GM23338 (cell line): ENCODE results near the gene GRID1.

Source experiments
- CREB1 ChIP-seq: fragments of 250-450 bp; sonication (Bioruptor Pico); IDR thresholded peaks from 2 replicates; pipeline ENCODE4 v1.5.0; 2020; ENCODE audit warnings: low read depth, mild to moderate bottlenecking, moderate library complexity
- CTCF ChIP-seq, 2 experiments: fragments of 200-600 bp in 1 of 2; sonication (generic) in 1 of 2; conservative IDR thresholded peaks; 2 replicates each; pipeline versions ENCODE4 v1.5.1 to v1.6.1; 2016 to 2017; ENCODE audit warnings: antibody characterized with exemption in 2 of 2, low read depth in 2 of 2, mild to moderate bottlenecking in 2 of 2, moderate library complexity in 1 of 2
- ETS1 ChIP-seq: IDR thresholded peaks from 2 replicates; pipeline ENCODE4 v1.6.1; 2016; ENCODE audit warnings: antibody characterized with exemption
- EZH2 ChIP-seq: fragments of 200-600 bp; sonication (generic); IDR thresholded peaks from one replicate; pipeline ENCODE4 v1.8.0; 2017; ENCODE audit warnings: antibody characterized with exemption, mild to moderate bottlenecking, low read depth; ENCODE audit not compliant: unreplicated experiment
- EZH2phosphoT487 ChIP-seq: fragments of 200-600 bp; sonication (generic); IDR thresholded peaks from one replicate; pipeline ENCODE4 v1.8.1; 2018; ENCODE audit warnings: antibody characterized with exemption; ENCODE audit not compliant: unreplicated experiment
- JUNB ChIP-seq: IDR thresholded peaks from one replicate; pipeline ENCODE4 v1.6.1; 2016; ENCODE audit warnings: antibody characterized with exemption; ENCODE audit not compliant: unreplicated experiment
- NANOG ChIP-seq: IDR thresholded peaks from 2 replicates; pipeline ENCODE4 v1.6.1; 2016; ENCODE audit warnings: antibody characterized with exemption, borderline replicate concordance
- POLR2AphosphoS5 ChIP-seq: IDR thresholded peaks from 2 replicates; pipeline ENCODE4 v1.6.1; 2016; ENCODE audit warnings: antibody characterized with exemption, low read depth
- REST ChIP-seq: IDR thresholded peaks from one replicate; pipeline ENCODE4 v1.6.1; 2018; ENCODE audit warnings: antibody characterized with exemption; ENCODE audit not compliant: unreplicated experiment
- ZNF114 ChIP-seq: fragments of 250-450 bp; sonication (Bioruptor Pico); IDR thresholded peaks from 2 replicates; pipeline ENCODE4 v1.5.0; 2020; ENCODE audit warnings: mild to moderate bottlenecking, moderate library complexity
- ZNF331 ChIP-seq: fragments of 250-450 bp; sonication (Bioruptor Pico); IDR thresholded peaks from 2 replicates; pipeline ENCODE4 v1.5.0; 2020; ENCODE audit warnings: low read depth, mild to moderate bottlenecking, moderate library complexity
- ZNF462 ChIP-seq: fragments of 250-450 bp; sonication (Bioruptor Pico); IDR thresholded peaks from 2 replicates; pipeline ENCODE4 v1.5.0; 2020; ENCODE audit warnings: mild to moderate bottlenecking, moderate library complexity

GRCh38 chr10:86357676-86358075 is 8.9 kb downstream of the GRID1 start:
- TF ChIP-seq CTCF (conservative IDR thresholded peaks at IDR 0.05; ENCODE audit: low read depth in 2 of 2), result no peak
- TF ChIP-seq POLR2AphosphoS5, result no peak
- TF ChIP-seq EZH2phosphoT487, result no peak
- TF ChIP-seq EZH2, result no peak
- no peak for TF ChIP-seq ZNF462 (CRISPR knock-in tag)
- no peak for TF ChIP-seq CREB1 (CRISPR knock-in tag)
- TF ChIP-seq REST, result no peak
- TF ChIP-seq JUNB, result no peak
- no peak for TF ChIP-seq ZNF331 (CRISPR knock-in tag)
- no peak for TF ChIP-seq ZNF114
- no peak for TF ChIP-seq NANOG
- no peak for TF ChIP-seq ETS1
